ENCODE measurements around the gene BDH1.
A peak's percentile ranks its signal among the peaks of the same experiment; 100 is the strongest.

Gene BDH1

GRCh38 chr3:197562398-197563251 is 6.9 kb upstream of the BDH1 start:
- no peaks in the 10 kb centered on the region for H3K36me3 ChIP-seq
- no peaks in the 10 kb centered on the region for H3K27me3 ChIP-seq
- TF ChIP-seq CTCF (IDR thresholded peaks at IDR 0.05; ENCODE audit: low read depth, low read length), result no peak
- DNase-seq, result no peak
- peaks cover 7% of the 10 kb centered on the region; the same call in 1 of the 2 replicates for H3K9me3 ChIP-seq
- H3K4me3 ChIP-seq (ENCODE audit: low read depth, low read length), result no peak overlapping the region
- H3K4me1 ChIP-seq, result no peaks in the 10 kb centered on the region

DNA sequence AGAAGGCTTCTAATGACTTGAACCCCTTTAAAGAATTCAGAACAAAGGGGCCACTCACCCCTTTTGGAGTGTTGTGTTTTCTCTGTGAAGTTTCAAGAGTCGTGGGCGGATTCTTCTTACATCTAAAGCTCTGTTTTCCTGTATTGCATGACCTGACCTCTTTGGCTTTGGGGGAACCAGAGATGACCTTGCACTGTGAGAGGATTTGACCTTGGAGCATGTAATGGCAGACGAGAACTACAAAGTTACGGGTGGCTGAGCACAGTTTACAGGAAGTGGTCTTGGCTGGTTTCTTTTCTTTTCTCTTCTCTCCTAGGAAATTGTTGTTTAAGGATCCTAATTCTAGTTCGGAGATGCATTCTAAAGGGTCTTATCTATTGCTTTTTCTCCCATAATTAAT is 6.2 kb upstream of the BDH1 start:
- Histone ChIP-seq H3K4me1 (no peaks in the 10 kb centered on the region), H3K4me3 (ENCODE audit: low read depth, low read length) (no peak overlapping the region), H3K36me3 (no peaks in the 10 kb centered on the region), H3K27me3 (no peaks in the 10 kb centered on the region), H3K9me3 (peaks cover 7% of the 10 kb centered on the region; the same call in 1 of the 2 replicates)
- DNase-seq, result no peak
- TF ChIP-seq CTCF (IDR thresholded peaks at IDR 0.05; ENCODE audit: low read depth, low read length), result no peak

DNA sequence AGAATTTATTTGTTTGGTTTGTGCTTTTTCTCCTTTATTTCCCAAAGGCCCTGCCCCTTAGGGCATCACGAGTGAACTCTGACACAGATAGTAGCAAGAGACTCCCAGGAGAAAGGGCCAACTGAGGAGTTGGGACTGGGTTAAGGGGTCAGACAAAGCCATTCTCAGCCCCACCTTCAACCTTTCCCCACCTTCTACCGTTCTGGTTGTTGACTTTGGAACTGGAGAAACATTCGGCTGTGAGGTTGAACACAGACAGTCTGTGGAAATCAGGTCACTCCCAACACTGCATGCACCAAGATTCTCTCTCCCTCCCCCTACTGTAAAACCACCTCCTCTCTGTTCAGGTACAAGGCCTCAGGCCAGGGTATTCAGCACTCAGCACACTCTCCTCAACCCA is 3.9 kb upstream of the BDH1 start:
- DNase-seq, result no peak
- no peak for TF ChIP-seq CTCF (IDR thresholded peaks at IDR 0.05; ENCODE audit: low read depth, low read length)
- Histone ChIP-seq H3K4me1 (no peaks in the 10 kb centered on the region), H3K4me3 (ENCODE audit: low read depth, low read length) (no peak overlapping the region), H3K36me3 (no peaks in the 10 kb centered on the region), H3K27me3 (no peaks in the 10 kb centered on the region), H3K9me3 (0 out of 2 replicates have a peak, but pooled peaks cover 3% of the 10 kb centered on the region)

DNA sequence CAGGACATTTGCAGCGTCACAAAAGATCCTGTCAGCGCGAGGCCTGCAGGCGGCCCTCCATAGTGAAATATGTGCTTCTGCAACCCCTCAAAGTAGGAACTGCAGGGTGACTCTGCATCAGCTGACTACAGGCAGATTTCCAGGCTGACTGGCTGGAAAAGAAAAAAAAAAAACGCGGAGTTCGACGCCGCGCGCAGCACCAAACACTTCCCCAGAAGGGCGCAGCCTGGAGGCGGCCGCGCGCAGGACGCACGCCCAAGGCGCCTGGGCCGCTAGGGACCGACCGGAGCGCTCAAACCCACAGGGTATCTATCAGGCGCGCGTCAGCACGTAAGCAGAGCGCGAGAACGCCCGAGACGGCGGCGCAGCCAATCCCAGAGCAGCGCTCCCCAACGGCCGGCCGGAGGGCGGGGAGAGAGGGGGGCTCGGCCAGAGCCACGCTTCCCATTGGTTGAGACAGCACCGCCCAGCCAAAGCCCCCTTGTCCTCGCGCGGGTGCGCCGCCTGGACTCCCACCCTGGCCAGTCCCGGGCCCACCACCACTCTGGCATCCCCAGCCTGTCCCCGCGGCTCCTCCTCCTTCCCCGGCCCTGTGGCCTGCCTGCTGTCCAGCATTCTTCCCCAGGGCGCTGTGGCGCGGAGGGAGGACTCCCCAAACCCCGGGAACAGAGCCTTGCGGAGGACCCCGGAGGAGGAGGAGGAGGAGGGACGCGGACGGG is 1.0 kb downstream of the BDH1 start:
- H3K4me3 ChIP-seq (ENCODE audit: low read depth, low read length), result peak overlapping the region; percentile 68
- TF ChIP-seq CTCF (IDR thresholded peaks at IDR 0.05; ENCODE audit: low read depth, low read length), result peak; percentile 59

GRCh38 chr3:197554196-197554561 is 1.6 kb downstream of the BDH1 start:
- DNase-seq, result no peak
- no peaks in the 10 kb centered on the region for H3K27me3 ChIP-seq

More for the DNA sequence above, 1.0 kb downstream of the BDH1 start:
- Histone ChIP-seq H3K4me1 (peaks cover 5% of the 10 kb centered on the region), H3K36me3 (no peaks in the 10 kb centered on the region), H3K9me3 (no peaks in the 10 kb centered on the region), H3K27me3 (no peaks in the 10 kb centered on the region)
- peak; percentile 99 for DNase-seq

More at GRCh38 chr3:197554196-197554561, 1.6 kb downstream of the BDH1 start:
- H3K9me3 ChIP-seq, result no peaks in the 10 kb centered on the region
- peak overlapping the region; percentile 60 for H3K4me3 ChIP-seq (ENCODE audit: low read depth, low read length)
- no peaks in the 10 kb centered on the region for H3K36me3 ChIP-seq
- H3K4me1 ChIP-seq, result peaks cover 5% of the 10 kb centered on the region
- no peak for TF ChIP-seq CTCF (IDR thresholded peaks at IDR 0.05; ENCODE audit: low read depth, low read length)
